GM10266 (cell line): ENCODE measurements around the gene SDCCAG8.

Experiments used
- DNase-seq: peaks from one replicate; pipeline ENCODE4 v3.0.0; 2012; ENCODE audit errors: extremely low spot score
- TF ChIP-seq, protein P1 (sequence below): IDR thresholded peaks from 2 replicates; pipeline ENCODE4 v1.5.1; 2012; ENCODE audit warnings: mild to moderate bottlenecking, low read depth; ENCODE audit not compliant: control insufficient read depth, insufficient read depth; ENCODE audit errors: missing control alignments

SDCCAG8 gene

GRCh38 chr1:243482141-243483022, 226.5 kb downstream of the SDCCAG8 start:
- TF ChIP-seq, protein P1, sequence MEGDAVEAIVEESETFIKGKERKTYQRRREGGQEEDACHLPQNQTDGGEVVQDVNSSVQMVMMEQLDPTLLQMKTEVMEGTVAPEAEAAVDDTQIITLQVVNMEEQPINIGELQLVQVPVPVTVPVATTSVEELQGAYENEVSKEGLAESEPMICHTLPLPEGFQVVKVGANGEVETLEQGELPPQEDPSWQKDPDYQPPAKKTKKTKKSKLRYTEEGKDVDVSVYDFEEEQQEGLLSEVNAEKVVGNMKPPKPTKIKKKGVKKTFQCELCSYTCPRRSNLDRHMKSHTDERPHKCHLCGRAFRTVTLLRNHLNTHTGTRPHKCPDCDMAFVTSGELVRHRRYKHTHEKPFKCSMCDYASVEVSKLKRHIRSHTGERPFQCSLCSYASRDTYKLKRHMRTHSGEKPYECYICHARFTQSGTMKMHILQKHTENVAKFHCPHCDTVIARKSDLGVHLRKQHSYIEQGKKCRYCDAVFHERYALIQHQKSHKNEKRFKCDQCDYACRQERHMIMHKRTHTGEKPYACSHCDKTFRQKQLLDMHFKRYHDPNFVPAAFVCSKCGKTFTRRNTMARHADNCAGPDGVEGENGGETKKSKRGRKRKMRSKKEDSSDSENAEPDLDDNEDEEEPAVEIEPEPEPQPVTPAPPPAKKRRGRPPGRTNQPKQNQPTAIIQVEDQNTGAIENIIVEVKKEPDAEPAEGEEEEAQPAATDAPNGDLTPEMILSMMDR = no peak
- DNase-seq = no peak

- TF ChIP-seq, protein P1 = no peak
Measured at GRCh38 chr1:243483071-243483771, 227.4 kb downstream of the SDCCAG8 start.

DNA sequence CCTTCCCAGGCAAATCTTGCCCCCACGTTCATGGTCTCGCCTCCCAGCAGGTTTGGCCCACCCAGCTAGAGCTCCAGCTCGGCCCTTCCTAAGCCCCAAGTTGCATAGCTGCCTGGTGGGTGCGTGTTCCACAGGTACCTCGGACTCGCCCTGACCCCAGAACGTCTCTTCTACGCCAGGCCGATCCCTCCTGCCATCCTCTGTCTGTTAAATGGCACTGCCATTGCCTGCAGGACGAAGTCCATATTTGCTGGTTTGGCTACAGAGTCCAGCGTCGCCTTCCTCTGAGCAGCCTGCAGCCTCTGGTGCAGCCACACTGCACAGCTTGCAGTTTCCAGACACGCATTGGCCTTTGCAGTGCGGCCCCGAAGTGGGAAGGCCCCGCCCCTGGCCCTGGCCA, 228.1 kb downstream of the SDCCAG8 start:
- TF ChIP-seq, protein P1 = no peak
- DNase-seq = no peak

More at GRCh38 chr1:243483071-243483771, 227.4 kb downstream of the SDCCAG8 start:
- no peak for DNase-seq

GRCh38 chr1:243487036-243487648, 231.3 kb downstream of the SDCCAG8 start:
- TF ChIP-seq, protein P1 = no peak

DNA sequence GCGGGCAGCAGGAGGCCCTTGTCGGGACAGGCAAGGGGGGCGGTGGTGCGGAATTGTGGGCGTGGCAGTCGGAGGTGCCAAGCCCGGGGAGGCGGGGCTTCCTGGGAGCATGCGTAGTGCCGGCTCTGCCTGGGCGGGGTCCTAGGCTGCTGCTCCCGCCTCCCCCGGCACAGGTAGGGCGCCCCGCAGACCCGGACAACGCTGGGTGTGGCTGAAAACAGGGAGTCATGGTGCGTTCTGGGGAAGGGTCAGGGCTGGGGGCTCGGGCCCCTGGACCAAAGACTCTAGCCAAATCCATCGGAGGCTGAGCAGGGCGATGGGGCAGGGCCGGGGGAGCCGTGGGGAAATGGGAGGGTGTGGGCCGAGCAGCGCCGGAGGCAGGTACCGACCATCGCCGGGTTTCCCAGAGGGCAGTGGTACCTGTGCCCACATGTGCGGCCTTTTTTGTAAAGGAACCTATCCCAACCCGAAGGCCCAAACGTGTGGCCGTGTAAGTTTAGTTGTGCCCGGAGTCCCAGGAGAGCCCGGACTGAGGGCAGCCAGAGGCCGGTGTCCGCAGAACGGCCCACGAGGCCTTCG, 231.9 kb downstream of the SDCCAG8 start:
- DNase-seq = no peak
- TF ChIP-seq, protein P1 = no peak

More at GRCh38 chr1:243487036-243487648, 231.3 kb downstream of the SDCCAG8 start:
- DNase-seq = no peak

DNA sequence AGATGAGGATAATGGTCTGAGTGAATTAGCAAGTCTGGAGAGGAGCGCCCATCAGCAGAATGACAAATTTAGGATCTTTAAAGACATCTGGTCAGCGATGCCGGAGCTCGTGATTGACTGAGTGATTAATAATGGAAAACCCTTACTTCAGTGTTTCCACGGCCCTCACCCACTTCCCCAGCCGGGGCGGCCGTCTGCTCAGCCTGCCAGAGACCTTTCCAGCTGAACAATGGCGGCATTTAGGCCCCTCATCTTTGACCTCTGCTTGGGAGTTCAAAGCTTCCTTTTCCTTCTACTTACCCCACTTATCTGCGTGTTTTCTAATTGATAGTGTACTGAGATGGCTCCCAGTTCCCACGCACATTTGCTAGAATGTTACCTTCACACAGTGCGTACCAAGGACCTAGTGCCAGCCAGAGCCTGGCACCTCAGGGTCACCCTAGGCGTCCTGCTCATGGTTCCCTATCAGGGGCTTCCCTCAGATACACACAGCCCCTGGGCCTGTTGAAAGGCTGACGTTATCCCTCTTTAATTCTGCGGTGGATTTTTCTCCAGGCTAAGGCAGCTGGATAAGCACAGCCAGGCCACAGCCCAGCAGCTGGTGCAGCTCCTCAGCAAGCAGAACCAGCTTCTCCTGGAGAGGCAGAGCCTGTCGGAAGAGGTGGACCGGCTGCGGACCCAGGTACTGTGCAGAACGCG, 232.8 kb downstream of the SDCCAG8 start:
- TF ChIP-seq, protein P1 = no peak
- no peak for DNase-seq
